Measurements from ENCODE around the gene NMT2.
A peak's percentile ranks its signal among the peaks of the same experiment; 100 is the strongest.

Gene NMT2

GRCh38 chr10:15092855-15093408 is 75.6 kb downstream of the NMT2 start:
- no peak for DNase-seq (ENCODE audit: low read depth in 3 of 3)

GRCh38 chr10:15091418-15091817 is 77.1 kb downstream of the NMT2 start:
- DNase-seq (ENCODE audit: low read depth in 3 of 3) = no peak

GRCh38 chr10:15088428-15089261 is 79.8 kb downstream of the NMT2 start, which contains the start of gene ACBD7:
Gene ACBD7, minus strand, starts transcription at chr10:15088776. Its CDS starts 48 bp downstream, at chr10:15088728.
- peak; percentile 68 to 82 (median 74) for DNase-seq (ENCODE audit: low read depth in 3 of 3)

GRCh38 chr10:15084502-15084922 is 84.0 kb downstream of the NMT2 start:
- no peak for DNase-seq (ENCODE audit: low read depth in 3 of 3)

- no peak for DNase-seq (ENCODE audit: low read depth in 3 of 3)
These were observed 84.6 kb downstream of the NMT2 start for GRCh38 chr10:15083674-15084501.

- no peak for DNase-seq (ENCODE audit: low read depth in 3 of 3)
These were observed 93.1 kb downstream of the NMT2 start for GRCh38 chr10:15075421-15075820.

GRCh38 chr10:15072358-15072757 is 96.1 kb downstream of the NMT2 start:
- no peak for DNase-seq (ENCODE audit: low read depth in 3 of 3)

- no peak for DNase-seq (ENCODE audit: low read depth in 3 of 3)
These were observed 99.3 kb downstream of the NMT2 start for GRCh38 chr10:15069230-15069629.

- no peak for DNase-seq (ENCODE audit: low read depth in 3 of 3)
These were observed 99.7 kb downstream of the NMT2 start for GRCh38 chr10:15068802-15069201.

GRCh38 chr10:15067154-15067553 is 101.3 kb downstream of the NMT2 start:
- no peak for DNase-seq (ENCODE audit: low read depth in 3 of 3)

GRCh38 chr10:15060638-15061037 is 107.9 kb downstream of the NMT2 start:
- no peak for DNase-seq (ENCODE audit: low read depth in 3 of 3)

GRCh38 chr10:15059914-15060313 is 108.6 kb downstream of the NMT2 start:
- DNase-seq (ENCODE audit: low read depth in 3 of 3) = no peak

GRCh38 chr10:15058689-15059088 is 109.8 kb downstream of the NMT2 start:
- no peak for DNase-seq (ENCODE audit: low read depth in 3 of 3)
